NCI-H526 (cell line): Measurements from ENCODE around the gene ZDBF2.
"Not testable (repeated sequence)": the region's sequence is repeated elsewhere in the genome, so short reads cannot be mapped to it uniquely, and the experiment has no call there.

ENCODE experiments used
- DNase-seq, 2 experiments: peaks; one replicate each; lab custom pipeline; 2025; lab: John Stamatoyannopoulos, UW

Gene ZDBF2

GRCh38 chr2:206259376-206260187, 14.9 kb upstream of the ZDBF2 start:
- no peak for DNase-seq

- peak in 1 of 2 experiments; percentile 23 for DNase-seq
Measured at GRCh38 chr2:206260188-206261012, 14.1 kb upstream of the ZDBF2 start.

- DNase-seq: no peak
Measured at GRCh38 chr2:206263959-206264603, 10.4 kb upstream of the ZDBF2 start.

- no peak for DNase-seq
Measured at GRCh38 chr2:206266130-206267125, 8.0 kb upstream of the ZDBF2 start.

- no peak for DNase-seq
Measured at GRCh38 chr2:206267567-206267966, 6.9 kb upstream of the ZDBF2 start.

- DNase-seq: no peak
Measured at GRCh38 chr2:206271065-206271464, 3.4 kb upstream of the ZDBF2 start.

GRCh38 chr2:206273905-206274304, 558 bp upstream of the ZDBF2 start:
- no peak for DNase-seq

GRCh38 chr2:206275312-206276055, 1.0 kb downstream of the ZDBF2 start:
- peak; percentile 23 to 68 for DNase-seq

- no peak for DNase-seq
Measured at GRCh38 chr2:206276169-206276942, 1.9 kb downstream of the ZDBF2 start.

- no peak for DNase-seq
Measured at GRCh38 chr2:206277503-206277902, 3.0 kb downstream of the ZDBF2 start.

- DNase-seq: no peak
Measured at GRCh38 chr2:206282746-206283145, 8.3 kb downstream of the ZDBF2 start.

- no peak for DNase-seq
Measured at GRCh38 chr2:206287197-206287596, 12.7 kb downstream of the ZDBF2 start.

GRCh38 chr2:206289391-206289790, 14.9 kb downstream of the ZDBF2 start:
- no peak for DNase-seq

GRCh38 chr2:206296128-206296527, 21.7 kb downstream of the ZDBF2 start:
- no peak for DNase-seq

- DNase-seq: not testable (repeated sequence)
Measured at GRCh38 chr2:206299608-206300007, 25.1 kb downstream of the ZDBF2 start.

GRCh38 chr2:206305523-206306245, 31.2 kb downstream of the ZDBF2 start:
- DNase-seq: no peak

- DNase-seq: no peak
Measured at GRCh38 chr2:206311026-206311425, 36.6 kb downstream of the ZDBF2 start.

GRCh38 chr2:206316141-206316540, 41.7 kb downstream of the ZDBF2 start:
- DNase-seq: no peak

GRCh38 chr2:206323033-206323432, 48.6 kb downstream of the ZDBF2 start:
- no peak for DNase-seq
